Cardiac fibroblast (primary cell): ENCODE results near the gene DUSP6.

Source experiments
- DNase-seq, 2 donors: peaks; one replicate each; pipeline versions ENCODE4 v3.0.0 to v3.0.0-alpha.2; 2010; ENCODE audit warnings: low read depth in 2 of 2
- H3K4me3 ChIP-seq, 2 donors: replicated peaks in 1 of 2; 1 replicate in 1 of 2; 2 replicates in 1 of 2; pipeline ENCODE4 v1.5.1; 2011; ENCODE audit warnings: low read depth in 2 of 2, low read length in 2 of 2, mild to moderate bottlenecking in 2 of 2, moderate library complexity in 1 of 2
- TF ChIP-seq, protein P1 (sequence below): IDR thresholded peaks from one replicate; pipeline ENCODE4 v1.5.1; 2011; ENCODE audit warnings: low read depth, mild to moderate bottlenecking, low read length, inconsistent platforms

Gene DUSP6

GRCh38 chr12:89352492-89353187 lies at the start of gene DUSP6:
DUSP6 (minus strand) TSS chr12:89352501; CDS start chr12:89352039, 462 bp downstream.
- TF ChIP-seq, protein P1, sequence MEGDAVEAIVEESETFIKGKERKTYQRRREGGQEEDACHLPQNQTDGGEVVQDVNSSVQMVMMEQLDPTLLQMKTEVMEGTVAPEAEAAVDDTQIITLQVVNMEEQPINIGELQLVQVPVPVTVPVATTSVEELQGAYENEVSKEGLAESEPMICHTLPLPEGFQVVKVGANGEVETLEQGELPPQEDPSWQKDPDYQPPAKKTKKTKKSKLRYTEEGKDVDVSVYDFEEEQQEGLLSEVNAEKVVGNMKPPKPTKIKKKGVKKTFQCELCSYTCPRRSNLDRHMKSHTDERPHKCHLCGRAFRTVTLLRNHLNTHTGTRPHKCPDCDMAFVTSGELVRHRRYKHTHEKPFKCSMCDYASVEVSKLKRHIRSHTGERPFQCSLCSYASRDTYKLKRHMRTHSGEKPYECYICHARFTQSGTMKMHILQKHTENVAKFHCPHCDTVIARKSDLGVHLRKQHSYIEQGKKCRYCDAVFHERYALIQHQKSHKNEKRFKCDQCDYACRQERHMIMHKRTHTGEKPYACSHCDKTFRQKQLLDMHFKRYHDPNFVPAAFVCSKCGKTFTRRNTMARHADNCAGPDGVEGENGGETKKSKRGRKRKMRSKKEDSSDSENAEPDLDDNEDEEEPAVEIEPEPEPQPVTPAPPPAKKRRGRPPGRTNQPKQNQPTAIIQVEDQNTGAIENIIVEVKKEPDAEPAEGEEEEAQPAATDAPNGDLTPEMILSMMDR = no peak
- peak; percentile 99 to 100 for DNase-seq
- H3K4me3 ChIP-seq = peak within 1 kb of the TSS; percentile 97 to 99

- TF ChIP-seq, protein P1 = no peak
- no peak overlapping the region for H3K4me3 ChIP-seq
- no peak for DNase-seq
These were observed 49.2 kb upstream of the DUSP6 start for GRCh38 chr12:89401433-89402058.

DNA sequence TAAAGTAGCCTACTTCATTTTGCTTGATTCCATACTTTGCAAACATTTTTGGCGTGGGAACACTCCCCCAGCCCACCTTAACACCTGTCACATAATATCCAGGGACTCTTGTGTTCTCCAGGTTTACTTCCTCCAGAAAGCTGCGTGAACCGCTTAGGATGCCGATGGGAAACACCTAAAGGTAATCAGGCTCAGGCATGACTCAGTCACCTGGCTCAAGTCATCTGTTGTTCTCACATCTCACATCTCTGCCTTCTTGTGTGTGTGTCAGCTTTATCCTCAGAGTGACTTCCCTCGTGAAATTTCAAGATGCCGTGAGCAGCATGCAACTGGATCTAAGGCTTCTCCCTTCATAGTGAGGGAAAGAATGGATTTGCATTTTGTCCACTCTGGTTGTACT lies 48.1 kb upstream of the DUSP6 start:
- TF ChIP-seq, protein P1 = no peak

GRCh38 chr12:89395712-89396111 lies 43.4 kb upstream of the DUSP6 start:
- no peak for DNase-seq
- H3K4me3 ChIP-seq = no peak overlapping the region
- TF ChIP-seq, protein P1 = no peak

More for the DNA sequence above, 48.1 kb upstream of the DUSP6 start:
- H3K4me3 ChIP-seq = no peak overlapping the region
- no peak for DNase-seq

DNA sequence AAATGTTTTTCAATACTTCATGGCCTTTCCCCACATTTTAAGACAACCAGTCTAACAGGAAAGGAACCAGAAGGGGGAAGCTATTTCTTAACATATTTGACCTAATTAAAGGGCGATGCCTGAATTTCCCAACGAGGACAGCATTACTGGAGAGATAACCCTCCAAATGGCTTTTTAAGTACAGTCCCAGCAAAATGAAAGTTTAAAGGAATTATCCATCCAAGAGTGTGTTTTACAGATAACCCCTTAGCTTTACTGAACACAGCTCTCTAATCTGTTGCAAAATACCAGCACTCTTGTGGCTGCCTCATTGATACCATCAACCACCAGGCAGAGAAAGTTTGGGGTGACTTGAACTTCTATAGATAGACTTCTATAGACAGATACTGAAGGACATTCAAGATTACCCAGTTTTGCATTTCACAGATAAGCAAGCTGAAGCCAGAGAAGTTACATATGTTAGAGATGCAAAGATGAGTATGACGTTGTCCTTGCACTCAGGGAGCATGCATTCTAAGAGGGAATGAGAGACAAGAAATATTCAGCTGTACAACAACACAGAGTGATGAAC lies 41.3 kb upstream of the DUSP6 start:
- H3K4me3 ChIP-seq = no peak overlapping the region
- TF ChIP-seq, protein P1 = no peak
- DNase-seq = peak in 1 of 2 donors; percentile 47

DNA sequence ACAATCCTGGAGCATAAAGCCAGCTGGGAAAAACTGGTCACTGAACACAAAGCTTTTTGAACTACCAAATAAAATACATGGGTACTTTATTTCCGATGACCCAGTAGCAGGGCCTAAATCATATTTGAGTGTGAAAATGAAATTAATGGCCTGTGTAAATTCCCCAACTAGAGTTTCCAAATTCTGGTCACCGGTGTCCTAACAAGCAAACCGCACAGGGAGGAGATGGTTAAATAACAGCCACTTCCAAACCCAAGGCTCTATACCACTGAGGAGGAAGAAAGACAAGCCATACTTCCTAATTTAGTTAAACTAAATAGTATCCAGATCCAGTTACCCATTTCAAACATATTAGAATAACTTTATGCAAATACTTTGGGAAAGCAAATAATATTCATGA lies 40.1 kb upstream of the DUSP6 start:
- DNase-seq = no peak
- TF ChIP-seq, protein P1 = no peak
- H3K4me3 ChIP-seq = no peak overlapping the region
